Esophagus mucosa (tissue), 1 donor: Measurements from ENCODE around the gene IRAK1. TPM values are rescaled to one million over a fixed set of nuclear protein-coding genes. Genes with fewer than 3 reads are reported as not detected.
"Not testable (repeated sequence)": the region's sequence is repeated elsewhere in the genome, so short reads cannot be mapped to it uniquely, and the experiment has no call there.

ENCODE experiments used
- ATAC-seq: fragments of 200-7000 bp; cut with Tn5 transposase; one replicate; pipeline ENCODE4 v1.9.1; 2020
- total RNA-seq: library from RNA; stranded (reverse); gene quantifications from one replicate; pipeline ENCODE4 v1.2.4, GENCODE V29; 2023
- donor health status: DM: yes; HTN: yes; CAD: no.

The IRAK1 gene
- total RNA-seq, 1 donor from 2014 or later, result 97.8 TPM

DNA sequence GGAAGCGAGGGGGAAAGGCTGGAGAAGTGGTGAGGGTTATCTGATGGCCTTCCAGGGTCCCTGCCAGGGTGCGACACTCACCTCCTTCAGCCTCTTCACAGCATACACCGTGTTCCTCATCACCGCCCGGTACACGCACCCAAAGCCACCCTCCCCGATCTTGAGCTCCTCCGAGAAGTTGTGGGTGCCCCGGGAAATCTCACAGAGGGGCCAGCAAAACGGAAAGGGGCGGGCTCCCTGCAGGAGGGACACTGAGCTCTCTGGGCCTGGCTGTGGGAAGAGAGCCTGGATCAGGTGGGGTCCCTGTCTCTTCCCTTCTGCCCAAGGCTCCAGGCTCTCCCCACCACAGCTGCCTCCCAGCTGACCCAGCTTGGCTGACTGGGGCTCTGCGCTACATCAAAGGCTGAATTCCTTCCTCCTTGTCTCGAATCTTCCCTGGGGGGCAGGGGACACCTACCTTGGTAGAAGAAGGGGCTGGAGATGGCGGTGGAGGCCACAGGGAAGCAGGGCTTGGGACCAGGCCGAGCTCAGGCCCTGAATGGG is 1.1 kb downstream of the IRAK1 start:
- no peak for ATAC-seq

DNA sequence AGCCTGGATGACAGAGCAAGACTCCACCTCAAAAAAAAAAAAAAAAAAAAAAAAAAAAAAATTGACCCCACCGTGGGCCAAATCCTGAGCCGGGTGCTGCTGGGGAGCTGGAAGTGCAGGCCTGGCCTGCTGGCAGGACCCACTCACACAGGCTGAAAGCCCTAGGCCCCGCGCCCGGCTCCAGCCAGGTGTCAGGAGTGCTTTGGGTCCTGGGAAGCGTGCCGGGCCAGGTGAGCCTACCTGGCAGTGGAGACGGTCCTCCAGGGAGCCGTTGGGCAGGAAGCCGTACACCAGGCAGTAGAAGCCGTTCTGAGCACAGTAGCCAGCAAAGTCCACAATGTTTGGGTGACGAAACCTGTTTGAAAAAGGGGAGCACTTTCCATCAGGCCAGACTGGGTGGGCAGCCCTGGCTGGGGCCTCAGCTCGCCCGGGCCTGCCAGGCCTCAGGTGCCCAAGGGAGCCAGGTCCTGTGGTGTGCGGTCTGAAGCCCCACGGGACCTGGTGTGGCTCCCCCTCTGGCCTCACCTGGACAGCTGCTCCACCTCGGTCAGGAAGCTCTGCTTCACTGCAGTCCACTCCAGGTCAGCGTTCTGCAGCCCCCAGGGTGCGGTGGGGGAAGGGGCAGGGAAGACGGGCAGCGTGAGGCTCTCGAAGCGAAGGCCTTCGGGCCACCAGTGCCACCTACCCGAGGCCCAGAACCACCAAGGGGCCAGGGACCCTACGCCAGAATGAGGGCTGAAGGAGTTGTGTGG is 1.8 kb downstream of the IRAK1 start:
- peak; percentile 6 for ATAC-seq

DNA sequence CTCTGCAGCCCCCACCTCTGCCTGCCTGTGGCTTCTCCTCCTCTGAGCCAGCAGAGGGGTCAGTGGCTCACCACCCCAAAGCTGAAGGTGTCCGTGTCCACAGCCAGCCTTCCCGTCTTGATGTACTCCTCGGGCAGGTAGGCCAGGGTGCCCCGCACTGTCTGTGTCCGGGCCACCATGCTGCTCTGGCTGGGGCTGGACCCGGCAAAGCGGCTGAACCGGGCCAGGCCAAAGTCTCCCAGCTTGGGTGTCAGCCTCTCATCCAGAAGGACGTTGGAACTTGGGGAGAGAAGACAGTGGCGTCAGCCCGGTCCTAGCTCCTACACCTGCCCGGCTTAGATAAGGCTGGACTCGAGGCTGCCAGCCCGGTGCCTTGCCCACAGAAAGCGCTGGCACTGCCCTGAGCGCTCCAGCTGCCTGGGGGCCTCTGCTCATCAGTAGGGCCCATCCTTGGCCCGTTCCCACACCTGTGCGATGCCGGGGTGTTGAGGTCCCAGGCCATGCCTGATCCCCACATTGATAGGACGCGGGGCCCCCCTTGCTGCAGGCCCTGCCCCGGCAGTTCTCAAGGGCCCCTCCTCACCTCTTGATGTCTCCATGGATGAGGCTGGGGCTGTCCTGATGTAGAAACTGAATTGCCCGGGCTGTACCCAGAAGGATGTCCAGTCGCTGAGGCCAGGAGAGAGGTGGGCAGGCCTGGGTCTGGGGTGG is 3.2 kb downstream of the IRAK1 start:
- no peak for ATAC-seq

DNA sequence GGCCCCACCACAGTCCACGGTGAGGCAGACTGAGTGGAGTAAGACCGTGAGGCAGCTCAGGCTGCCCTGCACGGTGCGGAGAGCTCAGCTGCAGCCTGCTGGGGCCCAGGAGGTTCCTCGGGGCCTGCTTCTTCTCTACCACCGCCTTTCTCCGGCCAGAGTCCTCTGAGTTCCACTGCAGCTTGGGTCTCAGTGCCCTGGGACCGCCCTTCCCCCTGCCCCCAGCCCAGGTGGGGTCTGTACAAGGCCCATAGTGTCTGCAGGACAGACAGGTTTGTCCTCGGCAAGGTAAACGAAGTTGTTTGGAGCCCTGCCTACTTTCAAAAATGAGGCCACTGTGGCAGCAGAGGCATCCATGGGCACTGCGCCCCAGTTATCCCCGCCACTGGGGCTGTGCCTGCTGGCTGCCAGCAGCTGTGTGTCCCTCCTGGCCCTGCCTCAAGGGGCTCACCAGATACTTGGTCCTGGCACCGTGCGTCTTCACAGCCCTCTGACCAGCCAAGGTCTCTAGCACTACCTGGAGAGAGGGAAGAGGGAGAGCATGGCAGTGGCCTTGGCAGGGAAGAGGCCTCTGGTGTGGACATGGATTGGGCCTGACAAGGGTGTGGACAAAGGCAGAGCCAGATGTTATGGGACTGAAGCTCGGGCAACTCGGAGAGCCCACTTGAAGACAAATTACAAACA is 4.0 kb downstream of the IRAK1 start:
- ATAC-seq, result no peak

DNA sequence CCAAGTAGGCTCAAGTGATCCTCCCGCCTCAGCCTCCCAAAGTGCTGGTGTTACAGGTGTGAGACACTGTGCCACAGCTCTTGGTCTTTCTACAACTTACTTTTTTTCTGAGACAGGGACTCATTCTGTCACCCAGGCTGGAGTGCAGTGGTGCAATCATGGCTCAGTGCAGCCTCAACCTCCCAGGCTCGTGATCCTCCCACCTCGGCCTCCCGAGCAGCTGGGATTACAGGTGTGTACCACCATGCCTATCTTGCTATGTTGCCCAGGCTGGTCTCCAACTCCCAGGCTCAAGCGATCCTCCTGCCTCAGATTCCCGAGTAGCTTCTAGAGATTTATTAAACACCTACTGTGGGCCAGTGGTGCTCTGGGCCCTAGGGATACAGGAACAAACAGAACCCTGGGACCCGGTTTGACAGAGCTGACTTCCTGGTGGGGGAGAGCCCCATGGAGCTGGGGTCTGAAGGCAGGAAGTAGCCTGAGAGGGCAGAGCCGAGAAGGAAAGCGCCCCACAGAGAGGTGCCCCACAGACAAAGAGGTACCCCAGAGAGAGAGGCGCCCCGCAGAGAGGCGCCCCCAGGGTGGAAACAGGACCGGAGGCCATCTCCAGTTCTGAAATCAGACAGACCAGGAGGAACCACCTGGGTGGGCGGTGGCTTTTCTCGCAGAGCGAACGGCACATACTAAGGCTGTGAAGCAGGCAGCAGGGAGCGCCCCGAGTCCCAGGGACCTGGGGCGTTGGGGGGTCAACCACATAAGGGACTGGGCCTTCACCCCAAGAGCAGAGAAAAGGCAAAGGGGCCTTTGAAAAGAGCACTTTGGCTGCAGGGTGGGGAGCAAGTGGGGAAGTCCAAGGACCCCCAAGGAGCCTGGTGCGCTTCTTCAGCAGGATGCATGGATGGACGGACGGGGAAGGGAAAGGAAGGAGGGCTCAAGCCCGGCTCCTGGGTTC is 5.0 kb downstream of the IRAK1 start:
- ATAC-seq, result no peak

DNA sequence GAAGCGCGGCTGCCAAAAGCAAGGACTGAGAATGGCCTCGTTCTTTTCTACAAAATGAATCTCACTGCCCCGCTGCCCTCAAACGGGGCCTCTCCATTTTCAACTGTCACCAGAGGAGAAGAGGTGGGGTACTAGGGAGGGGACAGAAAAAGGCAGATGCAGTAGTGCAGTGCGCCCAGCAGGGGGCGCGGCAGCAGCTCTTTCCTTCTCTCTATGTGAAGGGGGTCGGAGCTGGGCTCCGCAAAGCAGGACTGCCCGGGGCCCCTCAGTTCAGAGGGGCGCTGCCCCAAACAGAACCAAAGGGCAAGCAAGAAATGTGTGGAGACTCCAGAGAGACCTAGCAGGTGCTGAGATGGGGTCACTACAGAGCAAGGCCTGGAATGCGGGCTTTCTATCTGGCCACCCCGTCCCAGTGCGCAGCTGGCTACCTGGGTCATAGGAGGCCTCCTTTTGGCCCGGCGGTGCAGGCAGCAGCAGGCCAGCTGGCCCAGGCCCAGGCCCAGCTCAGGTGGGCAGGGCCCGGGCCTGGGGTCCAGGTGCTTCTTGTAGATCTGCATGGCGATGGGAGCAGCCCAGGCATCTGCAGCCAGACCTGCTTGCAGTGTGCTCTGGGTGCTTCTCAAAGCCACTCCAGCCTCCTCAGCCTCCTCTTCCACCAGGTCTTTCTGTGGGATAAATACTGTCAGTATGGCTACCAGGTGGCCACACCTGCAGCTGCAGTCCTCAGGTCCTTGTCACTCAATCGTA is 5.9 kb downstream of the IRAK1 start:
- peak; percentile 37 for ATAC-seq

DNA sequence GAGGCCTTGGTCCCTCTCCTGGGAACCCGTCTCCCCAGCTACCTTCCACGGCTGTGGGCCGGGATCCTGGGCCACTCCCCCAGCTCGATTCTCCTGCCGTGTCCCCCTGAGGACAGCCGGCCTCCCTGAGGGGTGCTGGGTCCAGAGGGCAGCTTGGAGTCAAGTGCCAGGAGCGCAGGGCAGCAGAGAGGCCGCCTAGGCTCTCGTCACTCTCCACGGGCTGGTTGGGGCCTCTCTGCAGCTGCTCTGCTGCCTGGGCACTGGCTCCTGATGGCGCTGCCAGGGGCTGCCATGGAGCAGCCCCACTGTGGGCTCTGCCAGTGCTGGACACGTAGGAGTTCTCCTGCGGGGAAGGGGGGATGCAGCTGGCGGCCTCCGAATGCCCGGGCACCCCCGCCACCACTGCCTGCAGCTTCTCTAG is 6.7 kb downstream of the IRAK1 start:
- ATAC-seq, result no peak

DNA sequence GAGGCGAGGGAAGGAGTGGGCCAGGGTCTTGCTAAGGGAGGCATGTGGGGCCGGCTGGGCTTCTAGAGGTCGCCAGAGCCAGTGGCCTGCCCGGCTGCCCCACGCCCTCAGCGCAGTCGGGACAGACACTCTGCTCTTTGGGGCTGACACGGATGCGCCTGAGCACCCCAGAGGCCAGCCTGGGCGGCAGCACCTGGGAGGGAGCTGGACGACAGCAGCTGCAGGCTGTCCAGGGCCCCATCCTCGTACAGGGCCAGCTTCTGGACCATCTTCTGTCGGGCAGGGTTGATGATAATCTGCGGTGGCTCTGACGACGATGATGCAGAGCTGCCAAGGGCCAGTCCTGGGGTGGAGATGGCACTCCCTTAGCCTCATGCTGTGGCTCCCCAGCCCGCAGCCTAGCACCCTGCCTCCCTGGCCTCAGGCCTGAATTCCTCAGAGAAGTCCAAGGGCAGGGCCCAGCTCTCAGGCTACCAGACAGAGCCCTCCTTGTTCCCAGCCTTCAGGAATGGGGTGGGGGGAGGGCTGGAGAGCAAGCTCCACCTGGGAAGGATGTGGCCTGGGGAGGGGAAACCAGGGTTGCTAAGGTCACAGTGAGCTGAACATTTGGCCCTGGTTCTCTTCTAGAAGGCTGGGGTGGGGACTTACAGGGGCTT is 7.2 kb downstream of the IRAK1 start:
- peak; percentile 12 for ATAC-seq

DNA sequence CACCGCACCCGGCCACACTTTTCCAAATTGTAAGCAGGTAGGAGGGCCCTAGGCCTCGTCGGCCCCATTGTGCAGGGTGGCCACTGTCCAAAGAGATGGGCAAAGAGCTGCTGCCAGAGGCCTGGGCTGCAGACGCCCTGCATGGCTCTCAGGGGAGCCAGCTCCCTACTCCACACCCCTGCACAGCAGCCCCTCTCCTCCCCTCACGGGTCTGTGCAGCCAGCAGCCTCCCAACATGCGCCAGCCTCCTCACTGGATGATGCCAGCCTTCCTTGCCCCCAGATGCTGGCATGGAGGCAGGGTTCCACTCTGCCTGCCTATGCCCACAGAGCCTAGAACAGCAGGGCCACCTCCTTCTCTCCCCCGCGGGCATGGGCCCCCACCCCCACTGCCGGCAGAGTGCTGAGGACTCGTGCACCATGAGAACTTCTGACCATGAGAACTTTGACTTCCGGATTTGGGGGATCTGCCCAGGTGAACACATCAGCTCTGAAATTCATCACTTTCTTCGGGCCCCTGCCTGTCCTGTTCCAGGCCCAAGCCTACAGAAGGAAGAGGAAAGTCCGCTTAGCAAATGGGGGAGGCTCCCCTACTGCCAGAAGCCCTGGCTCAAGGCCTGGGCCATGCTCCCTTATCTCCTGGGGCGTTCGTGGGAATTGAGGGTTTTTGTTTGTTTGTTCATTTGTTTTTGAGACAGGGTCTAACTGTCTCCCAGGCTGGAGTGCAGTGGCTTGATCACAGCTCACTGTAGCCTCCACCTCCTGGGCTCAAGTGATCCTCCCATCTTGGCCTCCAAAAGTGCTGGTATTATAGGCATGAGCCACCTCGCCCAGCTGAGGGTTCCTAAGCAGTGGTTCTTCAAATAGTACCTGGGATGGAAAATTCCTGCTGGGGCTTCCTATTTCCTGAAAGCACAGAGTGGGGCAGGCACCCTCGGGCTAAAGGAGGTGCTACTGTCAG is 8.0 kb downstream of the IRAK1 start:
- ATAC-seq, result no peak

DNA sequence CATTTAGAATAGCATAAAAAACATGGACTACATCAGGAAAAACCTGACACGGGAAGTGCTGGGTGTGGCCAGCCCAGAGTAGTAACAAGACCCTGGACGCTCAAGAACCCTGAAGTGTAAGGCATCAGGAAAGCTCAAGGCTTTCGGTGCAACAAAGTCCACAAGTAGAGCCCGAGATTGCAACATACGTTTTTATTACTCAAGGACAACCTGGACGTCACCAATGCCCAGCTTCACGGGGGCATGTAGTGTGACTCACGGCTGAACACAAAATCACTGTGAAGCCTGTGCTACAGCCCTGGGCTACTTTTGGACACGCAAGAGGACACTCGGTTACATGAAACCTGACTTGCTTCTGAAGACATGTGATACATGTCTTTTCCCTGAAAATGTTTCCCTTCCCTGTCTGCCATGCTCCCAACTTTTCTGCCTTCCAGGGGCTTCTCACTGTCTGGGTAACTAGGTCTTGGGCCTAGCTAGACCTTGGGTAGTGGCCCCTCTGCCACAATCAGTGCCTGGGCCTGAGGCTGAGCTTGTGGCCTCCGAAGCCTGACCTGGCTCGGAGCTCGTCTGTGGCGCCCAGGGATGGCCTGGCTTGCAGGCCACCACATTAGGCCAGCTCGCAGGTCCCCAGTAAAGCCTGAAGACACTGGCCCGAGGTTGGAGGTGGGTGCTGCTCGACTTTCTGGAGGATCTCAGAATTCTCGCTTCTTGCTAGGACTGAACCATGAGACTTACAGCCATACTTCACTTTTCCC is 9.2 kb downstream of the IRAK1 start:
- ATAC-seq, result peak; percentile 54

DNA sequence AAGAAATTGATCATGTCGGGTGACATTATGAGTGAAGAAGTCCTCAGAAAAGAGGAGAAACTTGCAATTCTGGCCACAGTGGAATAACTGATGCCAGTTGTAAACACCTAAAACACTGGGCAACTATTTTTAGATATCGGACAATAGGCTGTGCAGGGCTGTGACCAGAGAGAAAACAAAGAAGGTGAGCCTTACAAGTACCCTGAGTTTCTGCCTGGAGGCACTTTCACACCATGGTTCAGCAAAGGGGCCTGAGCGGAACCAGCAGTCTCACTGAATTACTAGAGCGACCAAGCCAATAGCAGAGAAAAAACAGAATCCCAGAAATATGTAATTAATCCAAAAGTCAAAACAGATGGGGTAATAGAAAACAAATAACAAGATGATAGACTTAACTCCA is 11.2 kb downstream of the IRAK1 start:
- ATAC-seq, result no peak

DNA sequence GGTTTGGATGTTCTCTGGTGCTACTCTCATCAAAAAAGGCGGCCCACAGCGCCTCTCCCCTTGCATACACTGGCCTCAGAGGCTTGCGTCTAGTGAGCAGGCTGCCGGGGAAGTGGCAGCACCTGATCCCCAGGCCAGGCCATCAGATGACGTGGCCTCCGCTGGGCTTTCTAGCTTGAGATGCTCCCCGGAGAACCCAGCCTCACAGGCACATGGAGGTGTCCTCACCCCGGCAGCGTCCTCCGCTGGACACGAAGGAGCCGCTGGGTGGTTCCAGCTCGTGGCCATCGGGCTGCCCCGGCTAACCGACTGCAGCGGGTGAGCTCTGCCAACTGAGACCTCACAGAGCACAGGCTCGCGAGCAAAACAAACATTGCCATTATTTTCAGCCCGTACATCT is 12.8 kb downstream of the IRAK1 start:
- ATAC-seq, result no peak

DNA sequence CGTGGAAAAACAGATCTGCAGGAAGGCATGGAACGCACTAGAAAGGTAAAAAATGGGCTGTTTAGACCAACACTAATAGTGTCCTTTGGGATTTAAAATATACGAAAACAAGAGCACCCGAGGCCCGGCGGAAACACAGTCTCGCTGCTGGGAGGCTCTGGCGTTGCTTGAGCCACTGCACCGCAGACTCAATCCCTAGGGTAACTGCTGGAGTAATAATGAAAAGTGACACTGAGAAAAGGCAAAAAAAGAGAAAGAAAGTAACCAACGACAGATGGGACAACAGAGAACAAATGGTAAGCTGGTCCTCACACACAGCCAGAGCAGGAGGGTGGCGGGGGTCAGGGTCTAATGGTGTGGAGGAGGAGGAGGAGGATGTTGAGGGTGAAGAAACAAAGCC is 15.4 kb downstream of the IRAK1 start:
- ATAC-seq, result no peak

DNA sequence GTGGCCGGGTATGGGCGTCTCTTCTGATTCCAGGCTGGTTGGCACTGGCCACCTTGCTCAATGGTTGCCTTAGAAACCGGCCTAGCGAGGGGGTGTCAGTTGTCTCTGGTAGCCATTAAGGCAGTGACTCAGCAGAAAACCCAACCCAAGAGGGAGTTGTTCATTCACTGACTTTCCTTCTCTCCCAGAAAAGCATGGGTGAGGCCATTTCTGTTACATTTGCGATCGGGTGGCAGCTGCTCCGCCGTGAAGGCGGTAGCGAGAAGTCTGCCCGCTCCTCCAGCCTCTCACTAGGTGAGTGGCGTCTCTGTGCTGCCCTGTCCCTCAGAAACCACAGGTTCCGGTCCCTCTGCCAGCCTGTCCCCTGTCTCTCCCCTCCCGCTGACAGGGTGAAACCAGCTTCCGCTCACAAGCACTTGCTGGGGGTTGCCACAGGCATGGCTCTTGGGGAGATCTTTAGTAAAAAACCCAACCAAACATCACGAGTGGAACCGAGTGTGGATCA is 17.4 kb downstream of the IRAK1 start:
- peak; percentile 70 for ATAC-seq

DNA sequence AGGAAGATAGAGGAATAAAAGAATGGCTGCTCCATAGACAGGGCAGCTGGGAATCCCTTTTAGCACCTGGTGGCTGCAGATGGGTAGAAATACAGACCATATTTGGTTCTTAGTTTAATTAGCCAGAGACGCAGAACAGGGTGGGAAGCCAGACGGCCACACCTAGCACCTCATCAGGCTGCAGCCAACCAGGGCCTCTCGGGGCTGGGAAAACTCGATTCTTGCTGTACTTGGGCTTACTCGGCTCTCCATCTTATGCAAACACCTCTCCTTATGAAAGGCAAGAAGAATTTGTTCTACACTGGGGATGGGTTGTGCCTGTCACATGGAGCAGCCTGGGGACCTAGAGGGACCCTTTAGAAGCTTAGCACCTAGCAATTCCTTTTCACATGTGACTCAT is 19.7 kb downstream of the IRAK1 start:
- ATAC-seq, result peak; percentile 91

DNA sequence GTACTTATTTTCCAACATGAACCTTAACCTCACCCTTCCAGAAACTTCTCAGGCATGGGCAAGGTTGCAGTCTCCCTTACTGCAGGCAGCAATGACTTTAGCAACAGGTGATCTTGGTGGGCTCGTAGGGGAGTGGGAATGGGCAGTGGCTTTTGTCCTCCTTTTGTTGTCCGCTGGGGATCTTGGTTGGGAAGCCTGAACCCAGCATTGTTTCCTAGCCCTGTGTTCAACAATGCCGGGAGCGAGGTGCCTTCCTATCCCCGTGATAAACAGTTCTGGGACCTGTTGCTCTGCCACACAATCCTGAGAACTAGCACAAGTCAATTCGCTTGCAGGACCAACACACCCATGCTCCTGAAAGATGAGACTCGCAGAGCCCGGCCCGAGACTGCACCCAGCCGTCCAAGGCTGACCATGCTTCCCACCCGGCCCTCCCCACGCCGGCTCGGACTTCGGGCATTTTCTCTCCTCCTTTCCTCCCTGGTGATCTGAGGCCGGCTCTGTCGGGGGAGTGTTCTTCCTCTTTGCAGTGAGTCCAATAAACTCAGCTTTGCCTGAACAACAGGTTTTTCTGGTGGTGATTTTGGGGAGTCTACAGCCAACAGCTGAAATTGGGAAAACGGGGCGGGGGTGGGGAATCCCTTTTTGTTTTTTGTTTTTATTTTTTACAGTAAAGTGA is 20.2 kb downstream of the IRAK1 start:
- peak; percentile 66 for ATAC-seq

DNA sequence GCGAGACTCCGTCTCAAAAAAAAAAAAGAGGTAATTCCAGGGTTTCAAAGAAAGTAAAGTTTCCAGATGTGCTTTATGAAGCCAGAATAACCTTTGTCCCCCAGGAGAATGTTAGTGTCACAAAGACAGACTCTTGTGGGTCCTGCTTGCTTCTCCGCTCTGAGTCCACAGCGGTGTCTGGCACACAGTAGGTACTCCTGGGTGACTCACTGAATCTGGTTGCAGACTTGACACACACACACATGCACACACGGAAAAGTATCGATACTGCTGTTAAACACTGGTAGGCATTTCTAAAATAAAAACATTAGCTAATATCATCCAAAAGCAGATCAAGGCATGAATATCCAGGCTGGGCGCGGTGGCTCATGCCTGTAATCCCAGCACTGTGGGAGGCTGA is 24.2 kb downstream of the IRAK1 start:
- ATAC-seq, result no peak

DNA sequence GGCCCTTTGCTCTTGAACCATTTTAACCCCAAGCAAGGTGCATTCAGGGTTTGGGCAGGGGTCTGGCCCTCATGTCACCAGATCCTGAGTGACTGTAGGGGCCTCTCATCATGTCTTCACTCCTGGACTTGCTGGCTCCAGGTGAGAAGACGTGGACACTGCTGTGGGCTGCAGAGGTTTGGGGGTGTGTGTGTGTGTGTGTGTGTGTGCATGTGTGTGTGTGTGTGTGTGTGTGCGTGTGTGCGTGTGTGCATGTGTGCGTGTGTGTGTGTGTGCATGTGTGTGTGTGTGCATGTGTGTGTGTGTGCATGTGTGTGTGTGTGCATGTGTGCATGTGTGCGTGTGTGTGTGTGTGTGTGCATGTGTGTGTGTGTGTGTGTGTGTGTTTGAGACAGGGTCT is 25.3 kb downstream of the IRAK1 start:
- ATAC-seq, result not testable (repeated sequence)
